H7 (cell line): Measurements from ENCODE around the gene PLCB4. TPM values are rescaled to one million over a fixed set of nuclear protein-coding genes. Genes with fewer than 3 reads are reported as not detected.

Source experiments
- DNase-seq: peaks from one replicate; pipeline ENCODE4 v3.0.0; 2012
- H3K27me3 ChIP-seq: 2 replicates; pipeline ENCODE4 v1.6.0; 2011; ENCODE audit warnings: mild to moderate bottlenecking, low read length; ENCODE audit not compliant: control insufficient read depth, insufficient read depth
- H3K36me3 ChIP-seq: replicated peaks from 2 replicates; pipeline ENCODE4 v1.5.1; 2011; ENCODE audit warnings: low read length; ENCODE audit not compliant: control insufficient read depth, insufficient read depth
- H3K4me3 ChIP-seq: 2 replicates; pipeline ENCODE4 v1.5.1; 2011; ENCODE audit warnings: low read depth, mild to moderate bottlenecking, control low read depth, low read length, moderate library complexity; ENCODE audit not compliant: insufficient read depth
- total RNA-seq: library from RNA; depleted of rRNA; stranded (reverse); fragments of >200 nt; shearing (Covaris generic); gene quantifications from 2 replicates; pipeline ENCODE4 v1.2.3, GENCODE V29; 2014

The PLCB4 gene
- total RNA-seq, 1 experiment from 2014 or later = 3.4 TPM

- H3K36me3 ChIP-seq = no peaks in the 10 kb centered on the region
- no peak for DNase-seq
- H3K4me3 ChIP-seq = no peak overlapping the region
- H3K27me3 ChIP-seq = no peaks in the 10 kb centered on the region
Measured at GRCh38 chr20:9179193-9179802, 110.4 kb downstream of the PLCB4 start.

- H3K36me3 ChIP-seq = no peaks in the 10 kb centered on the region
- no peak for DNase-seq
Measured at GRCh38 chr20:9179867-9180266, 111.0 kb downstream of the PLCB4 start.

GRCh38 chr20:9180481-9181257, 111.8 kb downstream of the PLCB4 start:
- no peak for DNase-seq
- Histone ChIP-seq H3K27me3 (no peaks in the 10 kb centered on the region), H3K4me3 (no peak overlapping the region), H3K36me3 (no peaks in the 10 kb centered on the region)

More at GRCh38 chr20:9179867-9180266, 111.0 kb downstream of the PLCB4 start:
- Histone ChIP-seq H3K4me3 (no peak overlapping the region), H3K27me3 (no peaks in the 10 kb centered on the region)

GRCh38 chr20:9185511-9185910, 116.6 kb downstream of the PLCB4 start:
- H3K4me3 ChIP-seq = no peak overlapping the region
- no peaks in the 10 kb centered on the region for H3K36me3 ChIP-seq
- no peak for DNase-seq
- H3K27me3 ChIP-seq = no peaks in the 10 kb centered on the region

GRCh38 chr20:9186396-9186795, 117.5 kb downstream of the PLCB4 start:
- no peak overlapping the region for H3K4me3 ChIP-seq

GRCh38 chr20:9195031-9195430, 126.1 kb downstream of the PLCB4 start:
- H3K36me3 ChIP-seq = no peaks in the 10 kb centered on the region
- H3K4me3 ChIP-seq = no peak overlapping the region
- no peaks in the 10 kb centered on the region for H3K27me3 ChIP-seq
- no peak for DNase-seq

More at GRCh38 chr20:9186396-9186795, 117.5 kb downstream of the PLCB4 start:
- Histone ChIP-seq H3K27me3 (no peaks in the 10 kb centered on the region), H3K36me3 (no peaks in the 10 kb centered on the region)
- DNase-seq = no peak

GRCh38 chr20:9196110-9196509, 127.2 kb downstream of the PLCB4 start:
- no peaks in the 10 kb centered on the region for H3K36me3 ChIP-seq
- H3K27me3 ChIP-seq = no peaks in the 10 kb centered on the region
- DNase-seq = no peak
- H3K4me3 ChIP-seq = no peak overlapping the region

- Histone ChIP-seq H3K36me3 (no peaks in the 10 kb centered on the region), H3K27me3 (no peaks in the 10 kb centered on the region), H3K4me3 (no peak overlapping the region)
- DNase-seq = no peak
Measured at GRCh38 chr20:9198460-9198859, 129.6 kb downstream of the PLCB4 start.

DNA sequence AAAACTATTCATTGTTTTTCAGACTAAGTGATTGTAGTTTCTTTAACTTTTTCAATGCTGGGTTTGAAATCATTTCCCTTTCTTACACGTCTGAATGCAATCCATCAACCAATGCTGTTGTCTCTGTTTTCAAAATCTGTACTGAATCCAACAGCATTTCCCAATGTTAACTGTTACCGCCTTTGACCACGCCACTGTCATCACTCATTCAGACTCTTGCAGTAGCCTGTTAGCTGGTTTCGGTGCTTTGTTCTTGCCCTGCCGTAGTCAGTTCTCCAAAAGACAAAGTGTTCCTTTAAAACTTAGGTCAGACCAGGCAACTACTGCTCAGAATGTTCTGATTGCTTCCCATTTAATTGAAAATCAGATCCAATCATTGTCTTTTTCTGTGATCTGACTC, 131.3 kb downstream of the PLCB4 start:
- Histone ChIP-seq H3K4me3 (no peak overlapping the region), H3K27me3 (no peaks in the 10 kb centered on the region), H3K36me3 (no peaks in the 10 kb centered on the region)
- DNase-seq = no peak

DNA sequence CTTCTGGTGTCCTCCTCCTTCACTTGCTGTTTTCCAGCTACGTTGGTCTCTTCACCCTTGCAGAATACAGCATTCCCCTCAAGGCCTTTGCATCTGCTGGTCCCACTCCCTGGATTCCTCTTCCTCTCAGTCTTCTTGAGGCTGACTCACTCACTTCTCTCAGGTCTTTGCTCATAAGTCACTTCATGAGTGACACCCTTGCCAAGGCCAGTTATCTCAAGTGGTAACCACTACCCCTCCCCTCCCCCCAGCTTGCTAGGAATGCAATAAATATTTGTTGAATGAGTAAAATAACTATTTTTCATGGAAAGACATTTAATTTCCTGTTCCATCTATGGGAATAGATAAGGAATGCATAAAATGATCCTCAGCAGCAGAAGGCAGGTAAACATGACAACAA, 131.7 kb downstream of the PLCB4 start:
- H3K36me3 ChIP-seq = no peaks in the 10 kb centered on the region
- H3K4me3 ChIP-seq = no peak overlapping the region
- no peaks in the 10 kb centered on the region for H3K27me3 ChIP-seq
- DNase-seq = no peak

DNA sequence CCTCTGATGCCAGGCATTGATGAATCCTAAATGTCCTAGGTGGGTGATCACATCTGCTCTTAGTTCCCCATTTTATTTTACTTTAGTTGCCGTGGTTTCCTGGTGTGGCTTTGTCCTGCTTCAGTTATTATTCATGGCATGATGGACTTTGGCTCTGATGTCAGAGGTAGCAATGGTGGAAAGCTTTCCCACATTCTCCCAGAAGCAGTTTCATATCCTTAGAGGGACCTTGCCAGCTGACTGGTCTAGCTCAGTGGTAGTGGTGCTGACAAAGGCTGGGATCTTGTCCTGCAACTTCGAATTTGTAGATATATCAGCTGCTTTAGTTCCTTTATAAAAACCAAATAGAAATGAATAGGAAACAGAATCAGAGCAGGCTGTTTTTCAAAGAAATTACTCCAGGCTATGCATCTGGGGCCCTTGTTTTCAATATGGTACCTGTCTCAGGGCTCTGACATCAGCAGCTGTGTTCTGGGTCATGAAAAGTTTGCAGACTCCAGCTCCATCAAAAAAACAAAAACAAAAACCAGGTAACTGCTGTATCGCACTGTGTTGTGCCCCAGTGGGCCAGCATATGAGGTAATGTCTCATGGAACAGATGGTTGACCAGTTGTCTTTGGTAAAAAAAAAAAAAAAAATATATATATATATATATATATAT, 133.7 kb downstream of the PLCB4 start:
- Histone ChIP-seq H3K36me3 (no peaks in the 10 kb centered on the region), H3K27me3 (no peaks in the 10 kb centered on the region), H3K4me3 (no peak overlapping the region)
- DNase-seq = no peak

- H3K36me3 ChIP-seq = no peaks in the 10 kb centered on the region
- H3K27me3 ChIP-seq = no peaks in the 10 kb centered on the region
- DNase-seq = no peak
- no peak overlapping the region for H3K4me3 ChIP-seq
Measured at GRCh38 chr20:9203081-9203447, 134.2 kb downstream of the PLCB4 start.

DNA sequence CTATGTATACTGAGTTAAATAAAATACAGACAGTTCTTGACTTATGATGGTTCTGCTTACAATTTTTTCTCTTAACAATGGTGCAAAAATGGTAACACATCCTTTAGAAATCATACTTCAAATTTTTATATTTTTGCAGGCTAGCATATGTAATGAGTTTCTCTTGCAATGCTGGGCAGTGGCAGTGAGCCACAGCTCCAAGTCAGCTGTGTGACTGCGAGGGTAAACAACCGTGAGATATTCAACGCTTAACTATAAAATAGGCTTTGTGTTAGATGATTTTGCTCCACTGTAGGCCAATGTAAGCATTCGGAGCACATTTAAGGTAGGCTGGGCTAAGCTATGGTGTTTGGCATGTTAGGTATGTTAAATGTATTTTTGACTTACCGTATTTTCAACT, 136.1 kb downstream of the PLCB4 start:
- no peak for DNase-seq
- Histone ChIP-seq H3K27me3 (no peaks in the 10 kb centered on the region), H3K36me3 (no peaks in the 10 kb centered on the region), H3K4me3 (no peak overlapping the region)

- no peaks in the 10 kb centered on the region for H3K27me3 ChIP-seq
- H3K36me3 ChIP-seq = no peaks in the 10 kb centered on the region
- H3K4me3 ChIP-seq = no peak overlapping the region
- no peak for DNase-seq
Measured at GRCh38 chr20:9206486-9206885, 137.6 kb downstream of the PLCB4 start.

GRCh38 chr20:9207253-9207652, 138.4 kb downstream of the PLCB4 start:
- Histone ChIP-seq H3K36me3 (no peaks in the 10 kb centered on the region), H3K27me3 (no peaks in the 10 kb centered on the region), H3K4me3 (no peak overlapping the region)
- DNase-seq = no peak
